H9 (cell line): ENCODE data around the gene GCH1. TPM values are rescaled to one million over a fixed set of nuclear protein-coding genes. Genes with fewer than 3 reads are reported as not detected.

Experiments used
- DNase-seq: peaks from one replicate; pipeline ENCODE4 v3.0.0-alpha.2; 2017
- H2AFZ ChIP-seq: one replicate; pipeline ENCODE4 v1.6.1; 2013; ENCODE audit warnings: mild to moderate bottlenecking, low read length, control low read depth, moderate library complexity
- H2AK5ac ChIP-seq: 2 replicates; pipeline ENCODE4 v1.6.1; 2013; ENCODE audit warnings: low read length, control low read depth, mixed read lengths; ENCODE audit not compliant: insufficient read length
- H2BK120ac ChIP-seq: one replicate; pipeline ENCODE4 v1.6.1; 2013; ENCODE audit warnings: low read depth, mild to moderate bottlenecking, low read length, control low read depth, inconsistent platforms; ENCODE audit not compliant: poor library complexity, severe bottlenecking
- H2BK12ac ChIP-seq: 2 replicates; pipeline ENCODE4 v1.6.1; 2013; ENCODE audit warnings: low read length, control low read depth, mixed read lengths, low read depth; ENCODE audit not compliant: insufficient read length
- H2BK15ac ChIP-seq: 2 replicates; pipeline ENCODE4 v1.6.1; 2013; ENCODE audit warnings: low read depth, low read length, control low read depth
- H2BK20ac ChIP-seq: one replicate; pipeline ENCODE4 v1.6.1; 2013; ENCODE audit warnings: low read depth, mild to moderate bottlenecking, low read length, control low read depth, inconsistent platforms; ENCODE audit not compliant: poor library complexity, severe bottlenecking
- H2BK5ac ChIP-seq: 2 replicates; pipeline ENCODE4 v1.6.1; 2013; ENCODE audit warnings: low read length, control low read depth, mixed read lengths; ENCODE audit not compliant: insufficient read length
- H3K14ac ChIP-seq: 2 replicates; pipeline ENCODE4 v1.6.1; 2013; ENCODE audit warnings: low read length, control low read depth; ENCODE audit not compliant: insufficient read depth
- H3K18ac ChIP-seq: 2 replicates; pipeline ENCODE4 v1.6.1; 2013; ENCODE audit warnings: low read depth, mild to moderate bottlenecking, mixed read lengths, low read length, control low read depth; ENCODE audit not compliant: insufficient read length
- H3K23ac ChIP-seq: 2 replicates; pipeline ENCODE4 v1.6.1; 2013; ENCODE audit warnings: low read length, control low read depth, mixed read lengths, low read depth; ENCODE audit not compliant: insufficient read length
- H3K23me2 ChIP-seq: 2 replicates; pipeline ENCODE4 v1.6.1; 2013; ENCODE audit warnings: low read depth, mild to moderate bottlenecking, mixed read lengths, low read length, control low read depth; ENCODE audit not compliant: insufficient read length, poor library complexity, severe bottlenecking
- H3K27ac ChIP-seq: 2 replicates; pipeline ENCODE4 v1.5.1; 2013; ENCODE audit warnings: low read length, control low read depth, mixed read lengths, low read depth; ENCODE audit not compliant: insufficient read length
- H3K27me3 ChIP-seq: 2 replicates; pipeline ENCODE4 v1.6.1; 2013; ENCODE audit warnings: low read length, control low read depth, inconsistent platforms; ENCODE audit not compliant: insufficient read depth
- H3K4ac ChIP-seq: 2 replicates; pipeline ENCODE4 v1.6.1; 2013; ENCODE audit warnings: low read depth, mild to moderate bottlenecking, control low read depth, inconsistent platforms, low read length, moderate library complexity
- H3K4me1 ChIP-seq: 2 replicates; pipeline ENCODE4 v1.6.1; 2013; ENCODE audit warnings: low read length, control low read depth, inconsistent platforms; ENCODE audit not compliant: insufficient read depth
- H3K4me2 ChIP-seq: 2 replicates; pipeline ENCODE4 v1.6.1; 2013; ENCODE audit warnings: low read length, control low read depth, mixed read lengths; ENCODE audit not compliant: insufficient read length, insufficient read depth
- H3K56ac ChIP-seq: 2 replicates; pipeline ENCODE4 v1.6.1; 2013; ENCODE audit warnings: low read depth, mild to moderate bottlenecking, mixed read lengths, low read length, control low read depth; ENCODE audit not compliant: insufficient read length
- H3K79me1 ChIP-seq: 2 replicates; pipeline ENCODE4 v1.6.1; 2013; ENCODE audit warnings: low read depth, mild to moderate bottlenecking, moderate library complexity, low read length, control low read depth, inconsistent platforms; ENCODE audit not compliant: insufficient read depth, poor library complexity, severe bottlenecking
- H3K79me2 ChIP-seq: 2 replicates; pipeline ENCODE4 v1.6.1; 2013; ENCODE audit warnings: low read length, control low read depth, inconsistent platforms; ENCODE audit not compliant: insufficient read depth
- H3K9ac ChIP-seq: 2 replicates; pipeline ENCODE4 v1.6.1; 2013; ENCODE audit warnings: low read length, control low read depth, mixed read lengths; ENCODE audit not compliant: insufficient read length; ENCODE audit errors: extremely low read depth
- H3K9me3 ChIP-seq: one replicate; pipeline ENCODE4 v1.6.1; 2013; ENCODE audit warnings: low read depth, low read length, inconsistent platforms; ENCODE audit not compliant: control insufficient read depth
- H3T11ph ChIP-seq: one replicate; pipeline ENCODE4 v1.6.1; 2013; ENCODE audit warnings: mild to moderate bottlenecking, low read length, control low read depth, inconsistent platforms
- H4K20me1 ChIP-seq: one replicate; pipeline ENCODE4 v1.6.1; 2013; ENCODE audit not compliant: control insufficient read depth, insufficient read length, insufficient read depth
- H4K5ac ChIP-seq: 2 replicates; pipeline ENCODE4 v1.6.1; 2013; ENCODE audit warnings: low read depth, mild to moderate bottlenecking, mixed read lengths, low read length, control low read depth; ENCODE audit not compliant: insufficient read length
- H4K8ac ChIP-seq: replicated peaks from 2 replicates; pipeline ENCODE4 v1.6.1; 2013; ENCODE audit warnings: low read length, control low read depth, mixed read lengths, low read depth; ENCODE audit not compliant: insufficient read length
- H4K91ac ChIP-seq: 2 replicates; pipeline ENCODE4 v1.6.1; 2013; ENCODE audit warnings: low read depth, mild to moderate bottlenecking, moderate library complexity, mixed read lengths, low read length, control low read depth; ENCODE audit not compliant: insufficient read length
- H3K27ac Mint-ChIP-seq, 3 experiments: 2 replicates in 2 of 3; 3 replicates in 1 of 3; pipeline ENCODE4 v1.8.0; 2020 to 2021; ENCODE audit warnings: mixed read lengths in 3 of 3, mild to moderate bottlenecking in 1 of 3, moderate library complexity in 1 of 3
- H3K27me3 Mint-ChIP-seq: 2 replicates; pipeline ENCODE4 v1.8.0; 2021; ENCODE audit warnings: low read depth, mild to moderate bottlenecking, moderate library complexity, mixed read lengths
- H3K36me3 Mint-ChIP-seq, 3 experiments: 2 replicates in 2 of 3; 3 replicates in 1 of 3; pipeline ENCODE4 v1.8.0; 2020 to 2021; ENCODE audit warnings: low read depth in 3 of 3, mixed read lengths in 3 of 3; ENCODE audit not compliant: insufficient read depth in 1 of 3
- H3K4me1 Mint-ChIP-seq, 2 experiments: 2 replicates each; pipeline ENCODE4 v1.8.0; 2020; ENCODE audit warnings: mixed read lengths in 2 of 2
- H3K4me3 Mint-ChIP-seq, 2 experiments: 2 replicates in 1 of 2; 3 replicates in 1 of 2; pipeline ENCODE4 v1.8.0; 2020 to 2021; ENCODE audit warnings: mild to moderate bottlenecking in 2 of 2, mixed read lengths in 2 of 2, moderate library complexity in 1 of 2
- H3K9me3 Mint-ChIP-seq, 2 experiments: 2 replicates in 1 of 2; 3 replicates in 1 of 2; pipeline ENCODE4 v1.8.0; 2020; ENCODE audit warnings: mild to moderate bottlenecking in 2 of 2, mixed read lengths in 2 of 2, moderate library complexity in 1 of 2
- WGBS: extraction: QIAGEN DNeasy Blood & Tissue Kit; methylation state at CpG from one replicate; pipeline ENCODE4 v1.1.7; 2013; ENCODE audit warnings: missing lambda C conversion rate, low lambda C conversion rate, mixed read lengths; ENCODE audit not compliant: insufficient read length; ENCODE audit errors: extremely low coverage; 5-methylcytosine and 5-hydroxymethylcytosine counted together
- total RNA-seq: library from RNA; stranded (reverse); gene quantifications from 2 replicates; pipeline ENCODE4 v1.2.1, GENCODE V29; 2021
- TF ChIP-seq, protein P1 (sequence below): fragments of 200-600 bp; sonication (generic); conservative IDR thresholded peaks from 3 replicates; pipeline ENCODE4 v1.8.0; 2021; ENCODE audit warnings: antibody characterized with exemption, mild to moderate bottlenecking

Gene GCH1
- total RNA-seq, 1 experiment from 2014 or later: 7.7 TPM

DNA sequence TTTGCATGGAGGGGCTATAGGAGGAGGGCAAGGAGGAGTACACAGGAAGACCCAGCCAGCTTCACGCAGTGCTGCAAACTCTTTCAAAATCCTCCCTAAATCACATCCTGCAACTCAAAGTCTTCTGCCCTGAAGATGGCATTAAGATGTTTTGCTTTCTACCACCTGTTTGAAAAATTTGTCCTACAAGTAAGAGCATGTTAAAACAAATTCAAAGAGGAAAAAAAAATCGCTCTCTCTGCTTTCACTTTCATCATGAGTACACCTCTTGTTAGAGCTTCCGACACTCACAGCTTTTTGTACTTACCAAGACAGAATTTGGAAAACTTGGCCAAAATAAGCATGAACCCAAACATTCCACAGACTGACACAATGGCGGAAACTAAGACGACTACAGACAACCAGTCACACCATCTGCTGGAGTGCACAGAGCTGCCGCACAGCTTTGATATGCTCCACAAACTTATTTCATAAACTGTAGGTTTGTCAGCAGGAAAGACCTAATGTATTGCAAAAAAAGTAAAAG lies 21.3 kb downstream of the GCH1 start:
- H3K9ac ChIP-seq: no peak overlapping the region
- WGBS: no CpG with 5 or more reads among the region's 6 CpGs

More for the DNA sequence above, 21.3 kb downstream of the GCH1 start:
- no peaks in the 10 kb centered on the region; a peak in 1 of 5 replicates for H3K9me3 Mint-ChIP-seq
- Histone ChIP-seq H2BK12ac (no peak overlapping the region), H2BK5ac (no peak overlapping the region), H3K23me2 (no peaks in the 10 kb centered on the region), H3K27ac (no peak overlapping the region), H2BK20ac (no peak overlapping the region), H3K79me2 (no peaks in the 10 kb centered on the region), H2BK120ac (no peak overlapping the region), H3K9me3 (no peaks in the 10 kb centered on the region), H3K23ac (no peak overlapping the region), H3K18ac (no peak overlapping the region), H3K4me1 (peaks cover 5% of the 10 kb centered on the region; the same call in 1 of the 2 replicates), H3T11ph (no peak overlapping the region), H4K5ac (no peak overlapping the region), H4K91ac (no peak overlapping the region), H3K4ac (no peak overlapping the region), H2AK5ac (no peak overlapping the region), H3K27me3 (no peaks in the 10 kb centered on the region), H3K4me2 (no peak overlapping the region), H3K79me1 (no peaks in the 10 kb centered on the region), H2AFZ (no peak overlapping the region), H4K20me1 (no peaks in the 10 kb centered on the region), H4K8ac (no peak overlapping the region), H2BK15ac (no peak overlapping the region), H3K14ac (no peak overlapping the region), H3K56ac (no peak overlapping the region)
- no peak for DNase-seq
- peaks cover 13 to 14% of the 10 kb centered on the region in 2 experiments for H3K4me1 Mint-ChIP-seq
- TF ChIP-seq, protein P1, sequence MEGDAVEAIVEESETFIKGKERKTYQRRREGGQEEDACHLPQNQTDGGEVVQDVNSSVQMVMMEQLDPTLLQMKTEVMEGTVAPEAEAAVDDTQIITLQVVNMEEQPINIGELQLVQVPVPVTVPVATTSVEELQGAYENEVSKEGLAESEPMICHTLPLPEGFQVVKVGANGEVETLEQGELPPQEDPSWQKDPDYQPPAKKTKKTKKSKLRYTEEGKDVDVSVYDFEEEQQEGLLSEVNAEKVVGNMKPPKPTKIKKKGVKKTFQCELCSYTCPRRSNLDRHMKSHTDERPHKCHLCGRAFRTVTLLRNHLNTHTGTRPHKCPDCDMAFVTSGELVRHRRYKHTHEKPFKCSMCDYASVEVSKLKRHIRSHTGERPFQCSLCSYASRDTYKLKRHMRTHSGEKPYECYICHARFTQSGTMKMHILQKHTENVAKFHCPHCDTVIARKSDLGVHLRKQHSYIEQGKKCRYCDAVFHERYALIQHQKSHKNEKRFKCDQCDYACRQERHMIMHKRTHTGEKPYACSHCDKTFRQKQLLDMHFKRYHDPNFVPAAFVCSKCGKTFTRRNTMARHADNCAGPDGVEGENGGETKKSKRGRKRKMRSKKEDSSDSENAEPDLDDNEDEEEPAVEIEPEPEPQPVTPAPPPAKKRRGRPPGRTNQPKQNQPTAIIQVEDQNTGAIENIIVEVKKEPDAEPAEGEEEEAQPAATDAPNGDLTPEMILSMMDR: no peak
- no peak overlapping the region for H3K4me3 Mint-ChIP-seq
- H3K27ac Mint-ChIP-seq: 0 out of 7 replicates have a peak overlapping the region, but pooled peaks of 1 of the 3 experiments have one; percentile 1
- H3K36me3 Mint-ChIP-seq: no peaks in the 10 kb centered on the region; a peak in 2 of 7 replicates
- H3K27me3 Mint-ChIP-seq: no peaks in the 10 kb centered on the region
